ENCODE results near the gene MED20. TPM values are rescaled to one million over a fixed set of nuclear protein-coding genes. Genes with fewer than 3 reads are reported as not detected.

The MED20 gene
- total RNA-seq, 1 donor from 2014 or later, result 28.5 TPM

- DNase-seq (ENCODE audit: low read depth in 2 of 2), result peak; percentile 40 to 87
These were observed 20.5 kb upstream of the MED20 start, which contains the start of gene CCND3 for GRCh38 chr6:41941280-41942066. CCND3 (minus strand) TSS chr6:41941808; CDS start chr6:41941649, 159 bp downstream.

GRCh38 chr6:41940759-41941279 lies 19.9 kb upstream of the MED20 start:
- peak in 1 of 2 donors; percentile 34 for DNase-seq (ENCODE audit: low read depth in 2 of 2)

GRCh38 chr6:41939848-41940758 lies 19.2 kb upstream of the MED20 start:
- no peak for DNase-seq (ENCODE audit: low read depth in 2 of 2)

- DNase-seq (ENCODE audit: low read depth in 2 of 2), result no peak
These were observed 18.4 kb upstream of the MED20 start for GRCh38 chr6:41939176-41939847.

- DNase-seq (ENCODE audit: low read depth in 2 of 2), result no peak
These were observed 17.7 kb upstream of the MED20 start for GRCh38 chr6:41938590-41939175.

GRCh38 chr6:41937861-41938574 lies 17.1 kb upstream of the MED20 start:
- DNase-seq (ENCODE audit: low read depth in 2 of 2), result peak in 1 of 2 donors; percentile 39

GRCh38 chr6:41937472-41937860 lies 16.5 kb upstream of the MED20 start:
- DNase-seq (ENCODE audit: low read depth in 2 of 2), result no peak

GRCh38 chr6:41936073-41936837 lies 15.3 kb upstream of the MED20 start:
- DNase-seq (ENCODE audit: low read depth in 2 of 2), result peak; percentile 64 to 80

GRCh38 chr6:41935685-41936072 lies 14.7 kb upstream of the MED20 start:
- no peak for DNase-seq (ENCODE audit: low read depth in 2 of 2)

- no peak for DNase-seq (ENCODE audit: low read depth in 2 of 2)
These were observed 14.2 kb upstream of the MED20 start for GRCh38 chr6:41935193-41935574.

GRCh38 chr6:41934278-41935192 lies 13.6 kb upstream of the MED20 start:
- no peak for DNase-seq (ENCODE audit: low read depth in 2 of 2)

- DNase-seq (ENCODE audit: low read depth in 2 of 2), result no peak
These were observed 11.4 kb upstream of the MED20 start for GRCh38 chr6:41932378-41932777.

GRCh38 chr6:41931792-41932191 lies 10.9 kb upstream of the MED20 start:
- DNase-seq (ENCODE audit: low read depth in 2 of 2), result no peak

GRCh38 chr6:41929924-41930323 lies 9.0 kb upstream of the MED20 start:
- DNase-seq (ENCODE audit: low read depth in 2 of 2), result no peak

- DNase-seq (ENCODE audit: low read depth in 2 of 2), result no peak
These were observed 6.3 kb upstream of the MED20 start for GRCh38 chr6:41927253-41927652.

GRCh38 chr6:41922154-41922553 lies 1.2 kb upstream of the MED20 start:
- DNase-seq (ENCODE audit: low read depth in 2 of 2), result peak in 1 of 2 donors; percentile 23

- no peak for DNase-seq (ENCODE audit: low read depth in 2 of 2)
These were observed 716 bp upstream of the MED20 start for GRCh38 chr6:41921712-41921998.

- peak in 1 of 2 donors; percentile 83 for DNase-seq (ENCODE audit: low read depth in 2 of 2)
These were observed 3.4 kb downstream of the MED20 start for GRCh38 chr6:41917528-41917927.

Measured in dermis microvascular lymphatic vessel endothelial cell (primary cell).